ENCODE measurements around the gene UTP15. TPM values are rescaled to one million over a fixed set of nuclear protein-coding genes. Genes with fewer than 3 reads are reported as not detected.

UTP15 gene
- total RNA-seq = 22.0 and 25.7 TPM in 2 replicates

GRCh38 chr5:73565139-73565968, at the start of gene UTP15, which contains the start of gene ANKRA2:
TSS of gene UTP15 (plus strand) at chr5:73565743. CDS start at chr5:73567345, 1,602 bp downstream.
TSS of gene ANKRA2 (minus strand) at chr5:73565639. CDS start at chr5:73562881, 2,758 bp downstream.

GRCh38 chr5:73625944-73626811, 60.6 kb downstream of the UTP15 start, which contains the start of gene ARHGEF28:
TSS of gene ARHGEF28 (plus strand) at chr5:73626196. CDS start at chr5:73684852, 58,656 bp downstream.

Other genes starting within 250 kb of the UTP15 start
- 6.5 and 7.1 TPM in 2 replicates for gene FOXD1, start 117.0 kb upstream of the UTP15 start, total RNA-seq
- gene BTF3, start 67.3 kb upstream of the UTP15 start, total RNA-seq = 171 and 249 TPM in 2 replicates
- 12.8 and 28.8 TPM in 2 replicates for gene ANKRA2, start 104 bp upstream of the UTP15 start, total RNA-seq
- 23.8 and 51.9 TPM in 2 replicates for gene ARHGEF28, start 60.5 kb downstream of the UTP15 start, total RNA-seq

All from regular cardiac myocyte (primary cell).